ENCODE measurements around the gene OR2J1.
"Not testable (repeated sequence)": the region's sequence is repeated elsewhere in the genome, so short reads cannot be mapped to it uniquely, and the experiment has no call there.

OR2J1 gene

DNA sequence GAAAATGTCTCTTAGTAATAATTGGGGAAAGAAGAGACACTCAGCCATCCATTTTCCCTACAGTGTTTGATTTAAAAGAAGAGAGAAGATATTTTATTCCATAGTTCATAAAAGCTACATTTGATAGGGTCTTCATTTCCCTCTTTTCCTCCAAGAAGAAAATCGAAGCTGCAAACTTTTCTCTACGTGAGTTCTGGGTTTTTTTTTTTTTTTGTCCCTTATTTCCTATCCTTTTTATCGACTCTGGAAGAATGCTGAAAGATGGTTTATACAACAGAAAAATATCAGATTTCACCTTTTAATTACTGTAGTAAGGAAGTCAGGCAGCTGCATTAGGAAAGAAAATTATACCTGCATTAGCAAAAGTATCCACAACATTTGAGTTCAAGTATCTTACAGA lies at the start of gene OR2J1:
OR2J1 (plus strand) TSS at position 301 of the 400 bp plus-strand sequence. CDS start 1,453 bp downstream, outside the sequence.
- DNase-seq (ENCODE audit: low read depth, low spot score): no peak

DNA sequence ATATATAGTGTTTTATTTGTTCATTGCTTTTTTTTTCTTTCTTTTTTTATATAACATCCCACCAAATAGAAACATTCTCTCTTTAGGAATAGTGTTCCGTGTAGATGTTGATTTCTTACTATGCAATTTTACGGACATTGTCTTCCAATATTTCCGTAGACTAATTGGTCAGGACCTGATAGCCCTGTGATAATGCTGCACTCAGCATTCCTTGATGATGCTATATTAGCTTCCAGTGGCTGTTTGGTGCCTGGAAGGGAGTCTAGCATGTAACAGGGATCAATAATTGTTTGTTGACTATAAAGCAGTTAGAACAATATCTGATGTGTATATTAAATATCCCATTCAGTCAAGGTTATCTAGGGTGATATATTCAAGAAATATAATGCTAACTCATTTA lies 47.6 kb upstream of the OR2J1 start:
- no peak for DNase-seq (ENCODE audit: low read depth, low spot score)

DNA sequence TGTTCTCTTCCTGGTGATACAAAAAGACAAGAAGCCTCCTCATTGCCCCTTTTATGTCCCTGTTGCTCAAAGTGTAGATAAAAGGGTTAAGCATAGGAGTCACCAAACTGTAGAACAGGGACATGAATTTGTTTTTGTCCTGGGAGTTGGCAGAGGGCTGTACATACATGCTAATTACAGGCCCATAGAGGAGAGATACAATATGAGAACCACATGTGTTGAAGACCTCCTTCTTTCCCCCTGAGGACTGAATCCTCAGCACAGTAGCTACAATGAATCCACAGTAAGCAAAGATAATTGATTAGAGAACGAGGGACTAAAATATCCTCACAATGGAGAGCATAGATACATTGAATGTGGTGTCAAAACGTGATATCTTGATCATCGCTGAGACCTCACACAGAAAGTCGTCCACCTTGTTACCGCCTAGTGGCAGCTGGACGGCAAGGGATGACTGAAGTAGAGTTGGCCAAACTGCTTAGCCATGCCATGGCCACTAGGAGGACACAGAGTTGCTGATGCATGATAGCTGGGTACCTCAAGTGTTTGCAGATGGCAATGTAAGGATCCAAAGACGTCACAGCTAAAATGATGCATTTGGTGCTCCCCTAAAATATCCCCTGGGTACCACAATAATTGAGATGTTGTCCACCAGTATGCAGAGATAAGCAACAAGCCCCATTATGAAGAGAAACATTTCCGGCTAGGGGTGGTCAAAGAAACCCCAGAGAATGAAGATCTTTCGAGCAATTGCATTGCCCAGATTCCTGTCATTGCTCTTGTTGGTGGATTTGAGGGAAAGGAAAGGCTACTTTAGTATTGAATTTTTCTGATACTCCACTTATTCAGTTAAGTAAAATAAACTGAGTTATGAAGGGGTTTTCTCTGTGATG lies 27.2 kb upstream of the OR2J1 start:
- DNase-seq (ENCODE audit: low read depth, low spot score): peak; percentile 51

DNA sequence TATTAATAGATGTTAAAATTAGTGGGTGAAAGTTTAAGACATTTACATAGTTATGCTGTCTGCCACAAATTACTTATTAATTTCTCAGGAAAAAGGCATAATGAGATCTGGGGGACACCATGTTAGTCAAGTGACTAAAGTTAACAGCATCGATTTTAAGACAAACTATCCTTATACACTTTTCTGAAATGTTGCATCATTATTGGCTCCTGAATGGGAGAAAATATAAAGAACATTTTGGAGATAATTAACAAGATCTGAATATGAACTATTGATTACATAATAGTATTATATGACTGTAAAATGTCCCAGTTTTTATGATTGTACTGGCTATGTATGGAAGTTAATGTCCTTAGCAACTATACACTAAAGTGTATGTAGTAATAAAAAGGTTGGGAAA lies 20.1 kb upstream of the OR2J1 start:
- no peak for DNase-seq (ENCODE audit: low read depth, low spot score)

DNA sequence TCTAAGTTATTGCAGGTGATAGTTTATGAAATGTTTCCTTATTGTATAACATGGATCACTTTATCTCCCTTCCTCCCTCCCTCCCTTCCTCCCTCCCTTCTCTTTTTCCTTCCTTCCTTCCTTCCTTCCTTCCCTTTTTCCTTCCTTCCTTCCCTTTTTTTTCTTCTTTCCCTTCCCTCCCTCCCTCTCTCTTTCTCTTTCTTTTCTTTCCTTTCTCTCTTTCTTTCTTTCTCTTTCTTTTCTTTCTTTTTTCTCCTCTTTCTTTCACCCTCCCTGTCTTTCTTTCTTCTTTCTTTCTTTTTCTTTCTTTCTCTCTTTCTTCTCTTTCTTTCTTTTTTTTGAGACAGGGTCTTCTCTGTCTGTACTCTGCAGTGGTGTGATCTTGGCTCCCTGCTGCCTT lies 18.0 kb upstream of the OR2J1 start:
- DNase-seq (ENCODE audit: low read depth, low spot score): no peak

DNA sequence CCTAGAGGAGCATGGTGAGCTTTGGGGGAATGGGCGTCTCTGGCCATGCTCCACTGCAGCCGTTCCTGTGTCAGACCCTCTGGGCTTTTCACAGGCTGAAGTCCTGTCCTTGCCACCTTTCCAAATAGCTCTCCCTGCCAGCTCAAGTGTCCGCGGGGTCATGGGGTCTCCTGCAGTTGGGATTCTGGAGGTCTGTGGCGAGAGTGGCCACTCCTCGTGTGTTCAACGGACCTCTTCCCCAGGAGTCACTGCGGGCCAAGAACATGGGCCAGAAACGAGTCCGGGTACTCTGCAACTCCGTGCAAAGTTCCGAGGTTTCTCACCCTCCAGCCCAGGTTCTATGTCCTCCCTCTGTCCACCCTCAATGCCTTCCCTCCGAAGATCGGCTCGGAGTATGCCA lies 16.8 kb upstream of the OR2J1 start:
- DNase-seq (ENCODE audit: low read depth, low spot score): no peak

DNA sequence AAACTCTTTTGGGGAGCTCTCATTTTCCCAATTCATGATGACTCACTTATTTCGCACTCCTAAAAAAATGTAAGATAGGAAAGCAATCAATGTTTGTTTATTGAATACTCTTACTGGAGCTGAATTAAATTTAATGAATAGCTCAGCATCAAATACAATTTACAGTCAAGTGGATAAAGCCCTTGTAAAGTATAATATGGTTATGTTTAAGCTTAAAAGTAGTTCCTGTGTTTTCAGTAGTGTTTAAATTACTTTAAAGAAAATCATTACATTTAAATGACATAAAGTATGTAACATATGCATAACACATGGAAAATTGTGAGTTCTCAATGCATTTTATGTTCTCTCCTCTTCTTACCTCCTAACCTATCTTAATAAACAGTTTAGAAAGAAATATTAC lies 12.1 kb upstream of the OR2J1 start, which contains the start of gene OR2B3:
OR2B3 (minus strand) TSS at position 101 of the 400 bp plus-strand sequence; CDS start at position 36, 65 bp downstream.
- DNase-seq (ENCODE audit: low read depth, low spot score): no peak

DNA sequence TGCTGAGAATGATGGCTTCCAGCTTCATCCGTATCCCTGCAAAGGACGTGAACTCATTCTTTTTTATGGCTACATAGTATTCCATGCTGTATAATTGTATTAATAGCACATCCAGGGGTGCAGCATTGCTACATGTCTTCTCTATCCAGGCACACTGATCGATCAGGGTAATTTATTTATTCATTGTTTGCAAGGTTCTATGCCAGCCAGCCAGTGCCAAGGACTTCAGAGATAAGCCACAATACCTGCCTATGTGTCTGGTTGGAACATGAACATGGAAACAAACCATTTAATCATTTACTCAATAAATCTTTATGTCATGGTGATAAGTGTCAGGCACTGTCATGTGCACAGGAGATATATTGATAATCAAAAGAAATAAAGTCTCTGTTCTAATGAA lies 6.3 kb upstream of the OR2J1 start:
- DNase-seq (ENCODE audit: low read depth, low spot score): no peak

DNA sequence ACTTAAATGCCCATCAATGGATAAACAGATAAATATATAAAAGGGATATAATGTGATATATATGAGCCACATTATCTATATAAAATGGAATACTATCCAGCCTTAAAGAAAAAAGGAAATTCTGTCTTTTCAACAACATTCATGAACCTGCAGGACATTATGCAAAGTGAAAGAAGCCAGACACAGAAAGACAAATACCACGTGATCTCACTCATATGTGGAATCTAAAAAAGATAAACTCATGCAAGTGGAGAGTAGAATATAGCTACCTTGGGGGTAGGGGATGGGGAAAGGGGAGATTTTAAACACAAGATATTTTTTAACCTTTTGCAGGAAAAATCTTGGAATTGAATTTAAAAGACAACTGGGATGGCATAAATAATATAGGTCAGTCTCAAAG lies 1.5 kb upstream of the OR2J1 start:
- DNase-seq (ENCODE audit: low read depth, low spot score): no peak

DNA sequence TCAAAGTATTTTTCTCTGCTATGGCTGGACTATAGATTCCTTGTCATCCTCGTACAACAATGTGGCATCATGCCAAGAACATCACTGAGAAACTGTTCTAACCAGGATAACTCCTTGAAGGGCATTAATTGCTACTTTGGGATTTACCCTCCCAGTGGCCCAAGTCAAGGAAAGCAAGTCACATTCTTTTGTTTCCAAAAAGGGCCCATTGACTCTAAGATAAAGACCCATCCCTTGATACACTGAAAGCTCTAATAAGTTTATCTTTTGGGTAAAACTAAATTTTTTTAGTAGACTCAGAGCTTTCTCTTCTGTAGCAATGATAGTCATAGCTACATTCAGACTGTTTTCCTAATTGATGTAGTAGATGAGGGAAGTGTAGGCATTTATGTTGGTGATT lies 8.5 kb downstream of the OR2J1 start, which contains the start of gene OR2J3:
OR2J3 (plus strand) TSS at position 301 of the 400 bp plus-strand sequence. CDS start 3,833 bp downstream, outside the sequence.
- no peak for DNase-seq (ENCODE audit: low read depth, low spot score)

DNA sequence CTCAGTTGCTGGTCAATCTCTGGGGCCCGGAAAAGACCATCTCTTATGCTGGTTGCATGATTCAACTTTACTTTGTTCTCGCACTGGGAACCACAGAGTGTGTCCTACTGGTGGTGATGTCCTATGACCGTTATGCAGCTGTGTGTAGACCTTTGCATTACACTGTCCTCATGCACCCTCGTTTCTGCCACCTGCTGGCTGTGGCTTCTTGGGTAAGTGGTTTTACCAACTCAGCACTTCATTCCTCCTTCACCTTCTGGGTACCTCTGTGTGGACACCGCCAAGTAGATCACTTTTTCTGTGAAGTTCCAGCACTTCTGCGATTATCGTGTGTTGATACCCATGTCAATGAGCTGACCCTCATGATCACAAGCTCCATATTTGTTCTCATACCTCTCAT lies 12.8 kb downstream of the OR2J1 start:
- DNase-seq (ENCODE audit: low read depth, low spot score): no peak

DNA sequence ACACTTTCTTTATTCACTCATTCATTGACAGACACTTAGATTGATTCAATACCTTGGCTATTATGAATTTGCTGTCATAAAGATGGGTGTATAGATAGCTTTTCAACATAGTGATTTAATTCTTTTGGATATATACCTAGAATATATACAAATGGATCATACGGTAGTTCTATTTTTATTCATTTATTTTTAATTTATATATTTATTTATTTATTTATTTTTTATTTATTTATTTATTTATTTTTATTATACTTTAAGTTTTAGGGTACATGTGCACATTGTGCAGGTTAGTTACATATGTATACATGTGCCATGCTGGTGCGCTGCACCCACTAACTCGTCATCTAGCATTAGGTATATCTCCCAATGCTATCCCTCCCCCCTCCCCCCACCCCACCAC lies 15.7 kb downstream of the OR2J1 start:
- DNase-seq (ENCODE audit: low read depth, low spot score): not testable (repeated sequence)

DNA sequence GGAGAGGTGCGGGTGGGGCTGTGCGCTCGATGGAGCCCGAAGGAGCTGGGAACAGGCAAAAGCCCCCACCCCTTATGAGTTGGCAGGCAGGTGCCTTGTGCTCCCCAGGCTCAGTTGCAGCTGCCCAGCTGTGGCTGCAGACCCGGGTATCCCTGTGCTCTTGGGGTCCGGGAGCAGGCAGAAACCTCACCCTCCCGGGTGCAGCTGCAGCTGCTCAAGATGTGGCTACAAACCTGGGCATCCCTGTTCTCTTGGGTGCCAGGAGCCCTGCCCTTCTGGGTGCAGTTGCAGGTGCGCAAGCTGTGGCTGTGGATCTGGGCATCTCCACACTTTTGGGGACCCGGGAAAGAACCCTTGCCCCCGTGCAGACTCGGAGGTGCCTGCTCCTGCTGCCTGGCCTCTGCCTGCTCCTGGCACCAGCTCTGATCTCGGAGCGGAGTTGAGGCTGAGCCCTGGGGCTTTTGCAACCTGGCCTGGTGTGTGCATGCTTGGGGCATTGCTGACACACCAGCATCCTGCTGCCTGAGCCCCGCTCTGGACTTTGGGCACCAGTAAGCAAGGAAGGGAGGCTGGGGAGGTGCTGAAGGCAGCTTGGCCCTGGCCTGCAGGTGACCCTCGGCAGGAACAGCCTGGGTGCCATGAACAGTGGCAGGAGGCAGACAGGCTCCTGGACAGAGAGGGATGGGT lies 30.2 kb downstream of the OR2J1 start:
- DNase-seq (ENCODE audit: low read depth, low spot score): no peak

DNA sequence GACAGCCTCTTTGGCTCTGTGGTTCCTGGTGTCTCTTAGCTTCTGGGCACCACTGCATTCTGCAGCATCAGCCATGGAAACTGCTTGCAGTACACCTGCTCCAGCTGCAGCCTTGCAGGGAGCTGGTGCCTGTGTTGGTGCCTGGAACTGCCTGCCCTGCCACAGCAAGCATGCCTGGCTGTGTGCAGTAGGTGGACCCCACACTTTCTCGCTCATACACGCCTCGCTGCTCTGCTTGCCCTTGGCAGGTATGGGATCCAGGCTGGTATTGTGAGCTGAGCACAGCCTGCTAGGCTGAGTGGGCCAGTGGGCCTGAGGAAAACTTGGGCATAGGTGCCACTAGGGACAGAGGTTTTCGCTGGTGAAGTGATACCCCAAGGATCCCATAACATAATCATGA lies 31.4 kb downstream of the OR2J1 start:
- DNase-seq (ENCODE audit: low read depth, low spot score): no peak

DNA sequence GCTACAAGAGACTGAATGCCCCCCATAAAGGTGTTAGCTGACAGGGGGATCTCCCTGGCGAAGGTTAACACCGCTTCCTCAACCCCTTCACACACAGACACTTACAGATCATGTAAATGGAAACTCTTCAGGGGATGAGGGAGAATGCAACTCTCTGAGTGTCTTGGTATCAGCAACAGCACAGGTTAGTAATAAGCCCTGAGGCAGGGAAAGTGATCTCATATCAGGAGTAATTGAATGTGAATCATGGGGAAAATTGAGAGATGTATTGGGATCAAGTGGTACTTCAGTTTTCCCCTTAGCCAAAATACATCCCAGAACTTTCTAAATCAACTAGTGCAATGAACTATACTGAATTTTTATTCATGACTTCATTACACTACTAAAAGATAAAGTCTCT lies 32.4 kb downstream of the OR2J1 start:
- no peak for DNase-seq (ENCODE audit: low read depth, low spot score)

DNA sequence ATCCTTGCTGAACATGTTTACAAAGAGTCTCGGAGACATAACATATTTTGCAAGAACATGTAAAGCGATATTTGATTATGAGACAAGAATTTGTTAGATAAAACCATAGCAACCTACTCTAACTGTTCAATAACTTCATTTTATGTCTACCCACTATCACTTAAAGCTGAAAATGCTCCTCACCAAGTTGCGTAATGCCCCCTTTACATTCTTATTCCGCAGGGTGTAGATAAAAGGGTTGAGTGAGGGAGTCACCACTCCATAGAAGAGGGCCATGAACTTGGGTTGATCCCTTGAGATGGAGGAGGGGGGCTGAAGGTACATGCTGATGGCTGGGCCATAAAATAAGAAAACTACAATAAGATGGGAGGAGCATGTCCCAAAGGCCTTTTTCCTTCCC lies 38.4 kb downstream of the OR2J1 start:
- no peak for DNase-seq (ENCODE audit: low read depth, low spot score)

DNA sequence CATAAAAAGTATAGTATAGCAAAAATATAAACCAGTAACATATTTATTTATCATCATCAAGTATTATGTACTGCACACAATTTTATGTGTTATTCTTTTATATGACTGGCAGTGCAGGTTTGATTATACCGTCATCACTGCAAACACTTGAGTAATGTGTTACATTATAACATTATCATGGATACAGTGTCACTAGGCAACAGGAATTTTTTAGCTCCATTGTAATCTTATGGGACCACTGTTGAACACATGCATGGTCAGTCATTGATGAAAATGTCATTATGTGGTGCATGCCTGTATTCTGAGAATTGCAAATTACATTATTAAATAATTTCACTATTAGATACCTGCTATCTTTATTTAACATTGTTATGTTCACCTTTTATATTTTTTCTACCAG lies 42.3 kb downstream of the OR2J1 start:
- DNase-seq (ENCODE audit: low read depth, low spot score): no peak

DNA sequence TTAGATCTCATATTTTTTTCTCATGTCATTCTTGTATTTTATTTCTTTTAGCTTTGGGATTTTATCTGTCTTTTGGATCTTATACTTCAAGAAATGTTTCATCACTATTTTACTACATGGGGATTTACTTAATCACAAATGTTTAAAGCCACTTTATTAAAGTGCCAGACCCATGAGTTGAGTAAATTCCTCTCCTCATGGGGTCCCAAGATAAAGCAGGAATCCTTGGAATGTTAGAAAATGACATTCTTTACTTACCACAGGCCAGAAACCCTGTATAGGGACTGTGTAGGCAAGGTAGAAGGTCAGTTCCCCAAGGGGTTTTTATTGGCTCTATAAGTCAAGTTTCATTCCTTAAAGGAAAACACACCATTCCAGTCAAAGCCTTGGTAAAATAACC lies 43.0 kb downstream of the OR2J1 start:
- no peak for DNase-seq (ENCODE audit: low read depth, low spot score)

DNA sequence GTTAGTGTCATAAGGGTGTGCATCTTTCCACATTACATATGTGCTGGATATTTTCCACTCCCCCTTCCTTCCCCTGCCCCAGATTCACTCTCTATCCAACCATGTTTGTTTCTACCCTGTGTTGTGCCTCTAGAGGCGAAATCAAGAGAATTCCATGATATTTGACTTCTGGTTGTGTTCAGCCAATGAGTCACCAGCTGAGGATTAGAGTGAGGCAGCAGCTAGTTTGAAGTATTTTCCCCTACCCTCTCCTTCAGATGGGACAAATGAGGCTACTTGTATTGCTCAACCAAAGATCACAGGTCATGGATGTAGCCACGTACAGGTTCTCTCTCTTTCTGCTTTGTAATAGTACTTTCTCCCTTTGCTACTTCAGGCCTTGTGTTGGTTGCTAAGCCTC lies 46.9 kb downstream of the OR2J1 start:
- DNase-seq (ENCODE audit: low read depth, low spot score): no peak

DNA sequence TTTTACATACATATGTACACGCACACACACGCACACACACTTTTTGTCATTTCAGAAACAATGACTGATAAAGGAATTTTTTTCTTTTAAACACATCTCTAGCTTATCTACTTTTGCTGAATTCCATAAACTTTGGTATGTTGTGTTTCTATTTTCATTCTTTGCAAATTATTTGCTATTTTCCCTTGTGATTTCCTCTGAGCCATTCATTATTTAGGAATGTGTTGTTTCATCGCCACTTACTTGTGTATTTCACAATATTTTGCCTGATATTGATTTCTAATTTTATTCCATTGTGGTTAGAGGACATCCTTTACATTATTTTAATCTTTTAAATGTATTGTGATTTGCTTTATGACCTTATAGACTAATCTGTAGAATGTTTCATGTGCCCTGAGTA lies 47.8 kb downstream of the OR2J1 start:
- DNase-seq (ENCODE audit: low read depth, low spot score): no peak

DNA sequence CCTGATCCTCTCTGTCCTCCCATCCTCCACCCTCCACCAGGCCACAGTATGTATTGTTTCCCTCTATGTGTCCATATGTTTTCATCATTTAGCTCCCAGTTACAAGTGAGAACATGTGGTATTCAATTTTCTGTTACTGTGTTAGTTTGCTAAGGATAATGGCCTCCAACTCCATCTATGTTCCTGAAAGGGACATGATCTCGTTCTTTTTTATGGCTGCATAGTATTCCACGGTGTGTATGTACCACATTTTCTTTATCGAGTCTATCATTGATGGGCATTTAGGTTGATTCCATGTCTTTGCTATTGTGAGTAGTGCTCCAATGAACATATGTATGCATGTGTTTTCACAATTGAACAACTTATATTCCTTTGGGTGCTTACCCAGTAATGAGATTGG lies 50.2 kb downstream of the OR2J1 start:
- DNase-seq (ENCODE audit: low read depth, low spot score): not testable (repeated sequence)
